DND-41 (cell line): ENCODE results near the gene LOC101059915.

ENCODE experiments used
- CTCF ChIP-seq: IDR thresholded peaks from 2 replicates; pipeline ENCODE4 v1.5.1; 2012; ENCODE audit warnings: borderline replicate concordance, low read length, moderate library complexity, mild to moderate bottlenecking; ENCODE audit not compliant: poor library complexity, severe bottlenecking; ENCODE audit errors: extremely low read depth
- EZH2 ChIP-seq: IDR thresholded peaks from 3 replicates; pipeline ENCODE4 v1.6.1; 2012; ENCODE audit warnings: borderline replicate concordance, low read depth, mild to moderate bottlenecking, moderate library complexity, low read length, inconsistent platforms; ENCODE audit not compliant: severe bottlenecking

- TF ChIP-seq EZH2 (no peak), CTCF (no peak)
Measured at GRCh38 chrX:71659959-71660358, 7.4 kb upstream of the LOC101059915 start.
